ENCODE results near the gene MYO10.
A peak's percentile ranks its signal among the peaks of the same experiment; 100 is the strongest.
"Not testable (repeated sequence)": the region's sequence is repeated elsewhere in the genome, so short reads cannot be mapped to it uniquely, and the experiment has no call there.

Gene MYO10

DNA sequence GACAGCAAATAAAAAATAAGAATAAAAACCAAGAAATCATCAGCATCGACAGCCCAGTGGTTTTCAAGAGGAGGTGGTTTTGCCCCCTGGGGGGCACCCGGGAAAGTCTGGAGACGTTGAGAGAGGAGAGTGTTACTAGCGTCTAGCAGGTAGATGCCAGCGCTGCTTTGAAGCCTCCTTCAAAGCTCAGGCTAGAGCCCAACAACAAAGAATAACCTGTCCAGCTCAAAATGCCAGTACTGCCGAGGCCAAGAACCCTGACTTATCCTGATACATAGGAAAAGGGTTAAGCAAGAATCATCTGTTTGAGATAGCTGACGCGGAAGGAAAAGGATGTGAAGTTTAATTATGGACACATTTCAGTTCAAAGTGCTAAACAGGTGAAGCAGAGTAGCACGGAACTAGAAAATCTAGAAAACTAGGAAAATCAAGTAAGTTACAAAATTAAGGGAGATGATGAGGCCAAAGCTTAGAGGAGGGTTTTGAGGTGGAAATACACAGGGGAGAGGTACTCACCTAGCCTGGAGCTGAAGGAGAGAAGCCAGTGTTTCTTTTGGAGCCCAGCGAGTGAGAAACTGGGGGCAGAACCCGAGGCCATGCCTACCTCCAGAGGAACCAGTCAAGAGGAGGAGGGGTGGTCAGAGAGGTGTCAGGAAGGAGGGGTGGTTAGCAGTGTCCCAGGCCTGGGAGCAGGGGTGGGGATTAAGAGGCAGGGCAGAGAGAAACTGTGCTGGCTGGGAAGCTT is 198.3 kb downstream of the MYO10 start:
- DNase-seq: peak; percentile 53

GRCh38 chr5:16737209-16737608 is 198.9 kb downstream of the MYO10 start:
- peak; percentile 61 for DNase-seq

DNA sequence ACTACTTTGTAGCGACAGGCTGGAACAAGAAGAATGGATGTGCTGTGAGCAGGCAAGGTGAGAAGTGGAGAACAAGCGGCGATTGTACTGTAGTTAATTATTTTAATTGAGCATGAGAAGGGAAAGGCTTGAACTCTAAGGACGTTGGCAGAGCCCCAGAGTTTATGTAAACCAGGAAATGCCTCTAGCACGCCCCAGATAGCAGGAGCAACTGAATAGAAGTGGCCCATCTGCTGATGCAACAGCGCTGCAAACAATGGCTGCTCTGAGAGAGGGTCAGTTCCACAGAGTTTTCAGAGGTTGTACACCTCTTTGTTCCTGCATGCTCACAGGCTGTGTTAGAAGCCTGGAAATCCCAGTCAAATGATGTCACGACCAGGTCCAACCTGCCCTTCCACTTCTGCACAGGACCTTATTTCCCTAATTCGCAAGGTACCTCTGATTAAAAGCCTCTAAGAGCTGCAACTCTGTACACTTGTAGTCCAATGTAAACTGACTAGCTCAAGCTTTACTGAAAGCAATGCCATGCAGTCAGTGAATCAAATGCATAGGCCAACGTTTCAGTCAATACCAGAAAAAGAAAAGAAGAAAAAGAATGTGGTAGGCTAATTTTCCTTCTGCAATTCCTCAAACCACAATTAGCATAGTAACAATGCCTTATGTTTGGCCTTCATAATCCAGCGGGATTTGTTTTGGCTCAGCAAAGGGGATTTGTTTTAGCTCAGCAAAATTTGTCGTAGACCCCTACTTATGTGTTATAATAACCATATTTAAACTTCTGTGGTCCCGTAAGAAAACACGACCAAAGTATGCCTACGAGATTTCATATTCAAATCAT is 199.7 kb downstream of the MYO10 start:
- peak; percentile 84 for DNase-seq

- no peak for DNase-seq
Measured at GRCh38 chr5:16735101-16736060, 200.7 kb downstream of the MYO10 start.

DNA sequence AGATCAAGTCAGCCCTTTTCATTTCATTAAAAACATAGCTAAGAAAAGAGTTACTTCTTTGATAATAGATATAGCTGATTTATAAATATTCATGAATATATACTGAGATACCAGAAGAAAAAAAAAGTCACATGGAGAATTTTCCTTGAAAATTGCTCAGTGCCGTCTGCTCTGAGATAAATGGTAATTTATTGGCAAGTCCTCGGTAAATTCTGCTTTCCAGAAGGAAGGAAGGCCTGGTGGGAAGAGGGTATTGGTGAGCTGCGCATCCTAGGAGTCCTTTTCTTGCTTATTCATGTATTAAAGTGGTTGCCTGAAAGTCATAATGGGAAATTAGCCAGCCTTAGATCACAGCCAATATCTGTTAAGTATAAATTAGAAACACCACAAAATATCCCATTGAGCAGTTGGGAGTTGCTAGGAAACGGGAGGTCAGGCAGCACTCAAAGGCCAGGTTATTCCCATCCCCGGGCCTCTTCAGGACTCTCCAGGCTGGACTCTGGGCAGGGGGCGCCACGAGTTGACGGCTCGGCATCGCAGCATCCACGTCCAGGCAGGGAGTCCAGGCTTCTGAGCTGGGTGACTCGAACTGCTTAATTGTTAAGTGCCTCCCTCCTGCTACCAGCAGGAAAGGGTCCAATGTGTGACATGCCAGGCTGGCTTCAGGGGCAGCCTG is 202.6 kb downstream of the MYO10 start:
- DNase-seq: peak; percentile 62

GRCh38 chr5:16732356-16732755 is 203.7 kb downstream of the MYO10 start:
- DNase-seq: no peak

DNA sequence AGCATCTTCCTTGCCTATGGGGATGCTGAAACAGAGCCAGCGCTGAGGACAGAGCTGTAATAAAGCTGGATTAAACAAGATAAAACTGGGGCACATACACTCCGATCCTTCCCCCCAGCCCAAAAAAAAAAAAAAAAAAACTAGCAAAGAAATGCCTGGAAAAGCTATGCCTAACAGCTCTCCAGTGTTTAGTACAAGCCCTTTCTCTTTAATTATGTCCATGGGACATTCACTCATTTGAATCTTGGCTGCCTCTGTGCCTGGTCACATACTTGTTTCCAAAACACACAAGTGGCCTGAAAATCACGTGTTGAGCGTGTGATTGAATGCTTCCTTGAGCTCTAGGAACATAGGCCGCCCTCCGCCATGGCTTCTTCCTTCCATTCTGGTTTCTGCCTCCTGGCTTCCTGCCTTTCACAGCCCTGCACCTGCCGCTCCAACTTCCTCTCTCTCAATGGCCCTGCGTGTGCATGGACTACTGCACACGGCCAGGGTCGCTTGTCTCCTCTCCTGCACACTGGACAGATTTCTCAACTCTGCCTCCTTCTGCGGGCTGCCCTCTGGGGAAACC is 208.2 kb downstream of the MYO10 start:
- peak; percentile 60 for DNase-seq

DNA sequence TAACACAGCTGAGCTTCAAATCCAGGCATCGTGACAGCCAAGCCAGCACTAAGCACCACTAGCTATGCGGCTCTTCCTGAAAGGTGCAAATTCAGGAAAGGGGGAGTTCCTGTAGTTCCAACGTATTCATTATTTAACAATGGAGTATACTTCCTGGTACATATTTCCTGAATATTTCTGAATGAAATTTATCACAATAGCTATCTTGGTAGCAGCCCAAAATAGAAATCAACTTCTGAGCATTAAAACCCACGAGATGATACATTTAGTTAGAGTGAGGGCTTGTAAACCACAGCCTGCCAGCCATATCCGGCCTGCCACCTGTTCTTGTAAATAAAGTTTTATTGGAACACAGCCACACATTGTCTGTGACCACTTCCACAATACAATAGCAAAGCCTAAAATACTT is 209.5 kb downstream of the MYO10 start:
- no peak for DNase-seq

- no peak for DNase-seq
Measured at GRCh38 chr5:16725575-16725974, 210.5 kb downstream of the MYO10 start.

DNA sequence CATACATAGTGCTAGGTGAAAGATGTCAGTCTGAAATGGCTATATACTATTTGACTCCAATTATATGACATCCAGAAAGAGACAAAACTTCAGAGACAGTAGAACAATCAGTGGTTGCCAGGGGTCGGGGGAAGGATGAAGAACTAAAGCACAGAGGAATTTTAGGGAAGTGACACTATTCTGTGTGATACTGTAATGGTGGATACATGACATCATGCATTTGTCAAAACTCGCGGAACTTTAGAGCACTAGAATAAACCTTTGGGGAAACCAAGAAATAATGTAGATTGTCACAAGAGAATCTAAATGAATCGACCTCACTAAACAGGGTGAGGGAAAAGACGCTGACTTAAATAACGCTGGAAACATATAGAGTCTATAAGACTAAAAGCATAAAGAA is 212.3 kb downstream of the MYO10 start:
- DNase-seq: no peak

- DNase-seq: no peak
Measured at GRCh38 chr5:16722097-16722495, 214.0 kb downstream of the MYO10 start.

DNA sequence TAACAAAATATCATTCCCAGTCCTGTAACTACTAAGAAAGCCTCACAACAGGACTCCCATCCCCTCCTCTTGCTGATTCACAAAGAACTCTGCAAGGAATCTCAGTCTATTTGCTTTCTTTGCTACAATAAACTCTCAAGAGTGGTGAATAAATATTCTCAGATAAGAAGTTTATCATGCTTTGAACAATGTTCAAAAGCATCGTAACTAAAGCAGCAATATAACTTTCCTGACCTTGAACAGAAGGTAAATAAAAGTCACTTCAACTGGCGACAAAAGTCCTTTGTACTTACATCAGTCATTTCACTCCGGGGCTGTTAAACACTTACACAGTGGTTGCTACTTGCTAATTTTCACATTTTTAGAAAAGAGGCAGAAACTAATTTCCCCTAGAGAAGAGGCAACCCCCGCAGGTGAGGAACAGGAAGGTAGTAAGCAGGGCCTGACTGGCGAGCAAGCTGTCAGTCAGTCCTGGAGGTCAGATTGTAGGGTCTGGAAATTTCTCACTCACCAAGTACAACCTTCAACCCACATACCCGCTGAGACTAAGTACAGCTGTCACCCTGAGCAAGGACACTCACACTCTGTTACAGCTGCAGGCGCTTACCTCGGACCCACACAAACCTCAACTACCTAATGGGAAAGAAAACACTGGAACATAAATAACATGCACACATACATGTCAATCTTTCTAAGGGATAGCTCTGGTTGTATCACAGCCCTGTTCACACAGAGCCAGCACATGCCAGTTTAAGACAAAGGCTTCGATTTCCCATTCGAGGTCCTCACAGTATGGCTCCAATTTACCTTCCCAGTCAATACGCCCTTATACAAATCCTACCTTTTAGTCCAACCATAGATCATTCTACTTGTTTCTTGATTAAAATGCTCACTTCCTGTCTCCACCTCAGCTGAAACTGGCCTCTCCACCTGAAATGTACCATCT is 214.7 kb downstream of the MYO10 start:
- DNase-seq: no peak

DNA sequence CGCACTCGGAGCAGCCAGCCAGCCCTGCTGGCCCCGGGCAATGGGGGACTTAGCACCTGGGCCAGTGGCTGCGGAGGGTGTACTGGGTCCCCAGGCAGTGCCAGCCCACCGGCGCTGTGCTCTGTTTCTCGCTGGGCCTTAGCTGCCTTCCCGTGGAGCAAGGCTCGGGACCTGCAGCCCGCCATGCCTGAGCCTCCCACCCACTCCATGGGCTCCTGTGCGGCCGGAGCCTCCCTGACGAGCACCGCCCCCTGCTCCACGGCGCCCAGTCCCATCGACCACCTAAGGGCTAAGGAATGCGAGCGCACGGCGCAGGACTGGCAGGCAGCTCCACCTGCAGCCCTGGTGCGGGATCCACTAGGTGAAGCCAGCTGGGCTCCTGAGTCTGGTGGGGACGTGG is 218.1 kb downstream of the MYO10 start:
- not testable (repeated sequence) for DNase-seq

DNA sequence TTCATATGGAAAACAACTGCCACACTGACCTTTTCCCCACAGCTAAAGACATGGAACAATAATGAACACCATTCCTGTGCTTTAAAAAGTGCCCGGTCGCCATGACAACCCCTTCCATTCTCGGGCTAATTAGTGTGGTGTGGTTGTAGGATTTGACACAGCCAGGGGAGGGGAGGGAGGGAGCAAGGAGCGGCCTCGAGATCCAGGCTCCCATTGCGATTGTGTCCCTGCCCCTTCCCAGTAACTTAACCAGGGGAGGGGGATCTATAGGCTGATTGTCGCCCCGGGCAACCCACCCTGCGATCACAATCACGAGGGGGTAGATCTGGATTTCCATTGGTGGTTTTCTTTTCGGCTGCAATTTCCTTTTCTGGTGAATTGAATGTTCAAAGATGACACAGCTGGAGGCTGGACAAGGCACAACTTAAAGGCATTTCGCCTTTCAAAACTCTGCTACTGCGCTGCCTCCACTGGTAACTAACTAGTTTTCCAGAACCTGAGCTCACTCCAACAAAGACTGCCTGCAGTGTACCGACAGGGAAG is 222.6 kb downstream of the MYO10 start:
- peak; percentile 85 for DNase-seq

- DNase-seq: no peak
Measured at GRCh38 chr5:16712620-16713019, 223.5 kb downstream of the MYO10 start.

DNA sequence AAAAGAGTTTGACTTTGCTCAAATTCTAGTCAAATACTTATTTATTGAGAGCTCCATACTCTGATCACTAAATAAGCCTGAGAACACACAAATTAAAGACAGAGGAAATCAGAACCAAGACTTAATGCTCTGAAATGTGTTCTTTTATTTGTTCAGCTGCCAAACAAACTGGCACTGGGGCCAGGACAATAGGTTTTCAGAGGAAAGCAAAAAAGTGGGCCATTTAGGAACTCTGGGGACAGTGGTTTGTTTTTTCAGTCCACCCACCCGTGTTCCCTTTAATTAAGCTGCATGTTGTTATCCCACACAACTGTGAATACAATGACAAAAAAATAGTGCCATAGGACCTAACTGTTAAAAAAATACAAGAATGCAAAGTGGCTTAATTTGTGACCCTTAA is 223.9 kb downstream of the MYO10 start:
- DNase-seq: no peak

GRCh38 chr5:16709691-16710433 is 226.2 kb downstream of the MYO10 start:
- no peak for DNase-seq

GRCh38 chr5:16707869-16708192 is 228.3 kb downstream of the MYO10 start:
- DNase-seq: no peak

DNA sequence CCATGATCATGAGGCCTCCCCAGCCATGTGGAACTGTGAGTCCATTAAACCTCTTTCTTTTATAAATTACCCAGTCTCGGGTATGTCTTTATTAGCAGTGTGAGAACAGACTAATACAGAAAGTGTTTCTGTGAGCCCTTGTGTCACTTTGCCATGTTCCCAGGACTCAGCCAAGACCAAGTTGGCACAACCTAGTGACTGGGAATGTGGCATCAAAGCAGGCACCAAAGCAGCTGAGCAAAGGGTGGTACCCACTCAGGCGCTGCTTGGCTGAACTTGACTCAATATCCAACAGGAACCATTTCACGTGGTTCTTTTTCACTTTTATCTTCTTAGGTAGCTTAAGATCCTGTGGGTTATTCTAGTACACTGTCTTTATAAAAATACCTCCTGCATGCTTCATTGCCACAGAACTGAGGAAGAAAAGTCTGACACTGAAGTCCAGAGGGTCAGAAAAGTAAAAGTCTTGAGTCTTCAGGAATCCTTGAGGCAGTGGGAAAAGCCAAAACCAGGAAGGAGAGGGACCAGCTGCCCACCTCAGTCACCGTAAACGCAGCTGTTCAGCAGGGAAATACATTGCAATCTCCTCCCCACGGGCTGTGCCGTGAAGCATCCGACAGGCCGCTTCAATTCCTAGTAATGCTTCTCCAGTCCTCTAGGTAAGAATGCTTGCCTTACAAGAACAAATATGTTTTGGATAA is 228.8 kb downstream of the MYO10 start:
- DNase-seq: no peak
